ENCODE results near the gene BRCA1. TPM values are rescaled to one million over a fixed set of nuclear protein-coding genes. Genes with fewer than 3 reads are reported as not detected.
A peak's percentile ranks its signal among the peaks of the same experiment; 100 is the strongest.

Gene BRCA1
- total RNA-seq, 1 donor from 2014 or later, result 29.5 TPM

GRCh38 chr17:43020030-43020621 lies 105.0 kb downstream of the BRCA1 start:
- DNase-seq (ENCODE audit: low read depth), result no peak

GRCh38 chr17:43019418-43019817 lies 105.7 kb downstream of the BRCA1 start:
- TF ChIP-seq CTCF (conservative IDR thresholded peaks at IDR 0.05; ENCODE audit: low read depth, low read length), result no peak
- no peak for DNase-seq (ENCODE audit: low read depth)
- no peak overlapping the region for H3K4me3 ChIP-seq (ENCODE audit: low read depth, low read length)

More at GRCh38 chr17:43020030-43020621, 105.0 kb downstream of the BRCA1 start:
- peak overlapping the region; percentile 98 for H3K4me3 ChIP-seq (ENCODE audit: low read depth, low read length)
- TF ChIP-seq CTCF (conservative IDR thresholded peaks at IDR 0.05; ENCODE audit: low read depth, low read length), result no peak

DNA sequence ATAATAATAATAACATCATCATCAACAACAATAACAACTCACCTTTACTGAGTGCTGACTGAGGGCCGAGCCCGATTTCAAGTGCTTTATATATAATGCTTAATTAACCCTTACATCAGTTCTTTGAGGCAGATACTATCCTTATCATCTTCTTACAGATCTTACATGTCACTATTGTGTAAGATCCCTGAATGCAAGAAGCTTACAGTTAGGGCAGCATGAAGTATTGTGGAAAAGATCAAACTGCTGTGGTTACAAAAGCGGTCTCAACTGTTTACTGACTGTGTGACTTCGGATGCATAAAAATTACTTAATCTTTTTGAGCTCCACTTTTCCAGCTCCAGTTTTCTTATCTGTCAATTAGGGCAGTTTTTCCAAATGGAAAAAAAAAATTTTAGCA lies 106.2 kb downstream of the BRCA1 start:
- H3K4me3 ChIP-seq (ENCODE audit: low read depth, low read length), result no peak overlapping the region
- DNase-seq (ENCODE audit: low read depth), result no peak
- TF ChIP-seq CTCF (conservative IDR thresholded peaks at IDR 0.05; ENCODE audit: low read depth, low read length), result no peak

- H3K4me3 ChIP-seq (ENCODE audit: low read depth, low read length), result no peak overlapping the region
- TF ChIP-seq CTCF (conservative IDR thresholded peaks at IDR 0.05; ENCODE audit: low read depth, low read length), result no peak
- DNase-seq (ENCODE audit: low read depth), result no peak
Observed at GRCh38 chr17:43018008-43018853, 106.9 kb downstream of the BRCA1 start.

DNA sequence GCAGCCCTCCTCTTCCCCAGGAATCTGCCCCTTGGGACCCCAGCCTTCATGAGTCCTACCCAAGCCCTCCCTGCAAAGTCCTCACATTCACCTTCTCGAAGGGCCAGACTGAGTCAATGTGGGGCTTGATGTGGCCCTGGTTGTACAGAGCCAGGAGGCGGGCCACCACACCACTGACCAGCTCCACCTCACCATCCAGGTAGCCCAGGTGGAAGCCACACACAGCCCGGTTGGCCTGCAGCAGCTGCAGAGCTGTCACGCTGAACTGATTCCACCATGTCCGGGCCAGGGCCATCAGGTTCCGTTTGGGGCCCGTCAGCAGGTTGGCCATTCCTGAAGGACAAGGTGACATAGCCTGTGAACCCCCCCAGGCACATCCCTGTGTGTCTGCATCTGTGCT lies 108.9 kb downstream of the BRCA1 start:
- DNase-seq (ENCODE audit: low read depth), result no peak
- no peak overlapping the region for H3K4me3 ChIP-seq (ENCODE audit: low read depth, low read length)
- no peak for TF ChIP-seq CTCF (conservative IDR thresholded peaks at IDR 0.05; ENCODE audit: low read depth, low read length)

- no peak for DNase-seq (ENCODE audit: low read depth)
- TF ChIP-seq CTCF (conservative IDR thresholded peaks at IDR 0.05; ENCODE audit: low read depth, low read length), result no peak
- H3K4me3 ChIP-seq (ENCODE audit: low read depth, low read length), result no peak overlapping the region
Observed at GRCh38 chr17:43015579-43015978, 109.6 kb downstream of the BRCA1 start.
